T-helper 9 cell (primary cell): ENCODE results near the gene ACADVL.

Source experiments
- DNase-seq: peaks from one replicate; pipeline ENCODE4 v3.0.0-alpha.2; 2020

The ACADVL gene

DNA sequence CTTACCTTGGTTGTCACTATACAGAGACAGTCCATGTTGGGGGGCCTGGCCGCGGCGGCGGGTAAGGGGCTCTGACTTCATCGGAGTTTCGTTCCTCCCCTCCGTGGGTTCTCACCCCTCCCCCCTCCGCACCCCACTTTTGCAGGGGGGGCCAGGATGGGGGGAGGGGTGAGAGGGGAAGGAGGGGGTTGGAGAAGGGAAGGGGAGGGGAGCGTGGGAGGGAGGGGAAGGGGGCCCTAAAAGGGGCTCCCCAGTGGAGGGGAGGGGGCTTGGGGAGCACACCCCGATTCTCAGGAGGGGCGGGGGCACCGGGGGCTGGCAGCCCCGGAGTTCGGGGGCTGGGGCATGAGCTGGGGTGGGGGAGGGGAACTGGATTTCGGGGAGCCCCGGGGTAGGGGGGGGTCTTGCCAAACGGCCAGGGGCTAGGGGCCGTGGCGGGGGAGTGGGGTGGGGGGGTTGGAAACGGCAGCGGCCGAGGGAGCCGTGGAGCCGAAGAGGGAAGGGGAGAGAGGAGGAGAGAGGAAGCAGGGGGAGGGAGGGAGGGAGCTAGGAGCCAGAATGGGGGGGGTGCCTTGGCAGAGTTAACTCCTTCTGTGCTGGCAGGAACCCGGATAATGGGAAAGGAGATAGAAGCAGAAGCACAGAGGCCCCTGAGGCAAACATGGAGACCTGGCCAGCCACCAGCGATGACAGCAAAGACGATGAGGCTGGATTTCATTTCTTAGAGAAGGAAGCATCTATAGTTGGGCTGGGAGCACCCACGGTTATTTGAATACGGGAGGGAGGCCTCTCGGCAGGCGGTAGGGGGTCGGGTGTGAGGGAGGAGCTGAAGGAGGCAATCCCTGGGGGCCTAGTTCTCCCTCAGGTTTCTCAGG lies 2.4 kb upstream of the ACADVL start:
- DNase-seq: no peak

DNA sequence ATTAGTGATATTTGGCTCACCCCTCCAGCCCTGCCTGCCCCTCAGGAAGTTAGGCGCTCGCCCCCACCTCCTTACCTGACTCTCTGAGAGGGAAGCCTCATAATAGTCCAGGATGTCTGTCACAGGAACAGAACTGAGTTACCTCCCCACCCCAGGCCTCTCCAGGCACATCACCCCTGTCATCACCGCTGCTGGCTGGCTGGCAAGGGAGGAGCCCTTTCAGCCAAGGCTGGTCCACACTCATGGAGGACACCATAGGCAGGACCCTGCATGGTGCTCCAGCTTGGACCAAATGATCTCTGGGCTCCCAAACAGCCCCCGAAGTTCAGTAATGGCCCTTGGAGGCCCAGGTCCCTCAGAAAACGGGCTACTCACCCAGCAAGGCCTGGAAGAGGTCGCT lies 1.6 kb upstream of the ACADVL start:
- no peak for DNase-seq

DNA sequence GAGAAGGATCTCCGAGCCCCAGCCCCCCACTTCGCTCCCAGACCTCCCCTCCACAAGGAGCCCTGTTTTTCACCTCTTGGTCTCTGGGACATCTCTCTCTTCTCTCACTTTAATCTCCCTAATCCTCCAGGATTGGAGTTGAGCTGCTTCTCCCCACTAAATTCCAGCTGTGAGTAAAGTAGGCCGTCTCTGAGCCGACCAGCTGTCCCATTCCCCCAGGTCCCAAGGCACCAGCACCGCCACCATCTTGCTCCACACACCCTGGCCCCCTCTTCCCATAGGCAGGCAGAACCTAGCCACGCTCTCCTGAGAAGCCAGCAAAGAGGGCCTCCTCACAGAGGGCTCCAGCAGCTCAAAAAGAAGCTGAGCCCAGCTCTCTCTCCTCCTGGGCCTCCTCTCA lies 980 bp upstream of the ACADVL start:
- no peak for DNase-seq

DNA sequence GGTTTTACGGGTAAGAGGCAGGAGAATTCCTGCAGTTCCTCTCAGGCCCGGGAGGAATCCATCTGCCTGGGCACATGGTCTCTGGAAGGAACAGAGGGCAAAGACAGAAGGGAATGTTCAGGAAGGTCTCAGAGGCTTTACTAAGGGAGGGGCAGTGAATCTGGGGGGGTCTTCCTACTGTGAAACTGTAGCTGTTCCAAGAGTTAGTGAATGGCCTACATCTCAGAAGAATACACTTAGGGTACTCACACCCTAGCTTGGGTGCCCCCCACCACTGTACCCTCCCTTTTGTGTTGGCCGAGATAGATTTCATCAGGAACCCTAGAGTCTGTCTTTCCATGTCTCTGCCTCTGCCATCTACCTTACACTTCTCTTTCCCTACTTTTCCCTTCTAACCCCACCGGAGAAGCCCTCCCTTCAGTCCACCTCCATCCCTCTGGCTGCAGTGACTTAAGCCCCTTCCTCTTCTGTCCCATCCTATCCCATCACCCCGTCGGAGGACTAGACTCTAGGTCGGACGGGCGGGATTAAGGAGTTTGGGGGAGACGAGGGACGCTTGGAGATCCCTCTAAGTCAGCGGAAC lies 418 bp upstream of the ACADVL start:
- DNase-seq: no peak

DNA sequence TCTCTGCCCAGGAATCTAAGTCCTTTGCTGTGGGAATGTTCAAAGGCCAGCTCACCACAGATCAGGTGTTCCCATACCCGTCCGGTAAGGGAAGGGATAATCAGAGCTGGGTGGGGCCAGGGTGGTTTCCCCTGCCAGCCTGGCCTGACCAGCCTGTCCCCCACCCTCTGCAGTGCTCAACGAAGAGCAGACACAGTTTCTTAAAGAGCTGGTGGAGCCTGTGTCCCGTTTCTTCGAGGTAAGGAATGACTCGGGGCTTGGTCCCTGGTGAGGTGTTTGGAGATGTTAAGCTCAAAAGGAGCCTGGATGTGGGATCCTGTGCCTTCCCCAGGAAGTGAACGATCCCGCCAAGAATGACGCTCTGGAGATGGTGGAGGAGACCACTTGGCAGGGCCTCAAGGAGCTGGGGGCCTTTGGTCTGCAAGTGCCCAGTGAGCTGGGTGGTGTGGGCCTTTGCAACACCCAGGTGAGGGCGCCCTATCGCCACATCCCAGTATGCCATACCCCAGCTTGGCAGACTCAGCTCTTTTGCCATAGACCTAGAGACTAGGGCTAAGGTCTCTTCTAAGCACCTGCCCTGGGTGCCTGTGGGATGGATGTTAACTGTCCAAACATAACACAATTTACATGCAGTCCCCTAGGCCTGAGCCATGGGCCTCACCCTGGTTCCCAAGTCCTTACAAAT lies 997 bp downstream of the ACADVL start:
- peak; percentile 40 for DNase-seq

DNA sequence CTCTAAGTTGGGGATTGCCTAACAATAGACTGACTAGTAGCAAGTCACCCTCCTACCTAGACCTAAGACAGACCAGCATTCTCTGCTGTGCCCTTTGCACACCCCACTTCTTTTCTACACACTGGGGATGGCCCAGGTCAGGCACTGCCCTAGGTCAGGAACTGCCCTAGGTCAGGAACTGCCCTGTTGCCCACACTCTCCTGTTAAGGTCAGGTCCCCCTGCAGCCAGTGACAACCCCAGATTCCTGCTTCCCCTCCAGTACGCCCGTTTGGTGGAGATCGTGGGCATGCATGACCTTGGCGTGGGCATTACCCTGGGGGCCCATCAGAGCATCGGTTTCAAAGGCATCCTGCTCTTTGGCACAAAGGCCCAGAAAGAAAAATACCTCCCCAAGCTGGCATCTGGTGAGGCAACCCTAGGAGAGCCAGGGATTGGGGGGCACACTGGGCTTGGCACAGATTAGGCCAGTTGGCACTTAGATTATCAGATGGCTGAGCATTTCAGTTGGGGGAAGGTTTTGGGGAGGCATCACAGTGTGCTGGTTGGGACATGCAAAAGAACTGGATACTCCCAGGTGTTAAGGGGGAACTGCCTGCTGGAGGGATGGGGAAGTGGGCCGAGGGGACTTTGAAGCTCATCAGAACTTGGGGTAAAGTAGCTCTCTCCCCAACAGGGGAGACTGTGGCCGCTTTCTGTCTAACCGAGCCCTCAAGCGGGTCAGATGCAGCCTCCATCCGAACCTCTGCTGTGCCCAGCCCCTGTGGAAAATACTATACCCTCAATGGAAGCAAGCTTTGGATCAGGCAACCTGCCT lies 1.7 kb downstream of the ACADVL start:
- no peak for DNase-seq

DNA sequence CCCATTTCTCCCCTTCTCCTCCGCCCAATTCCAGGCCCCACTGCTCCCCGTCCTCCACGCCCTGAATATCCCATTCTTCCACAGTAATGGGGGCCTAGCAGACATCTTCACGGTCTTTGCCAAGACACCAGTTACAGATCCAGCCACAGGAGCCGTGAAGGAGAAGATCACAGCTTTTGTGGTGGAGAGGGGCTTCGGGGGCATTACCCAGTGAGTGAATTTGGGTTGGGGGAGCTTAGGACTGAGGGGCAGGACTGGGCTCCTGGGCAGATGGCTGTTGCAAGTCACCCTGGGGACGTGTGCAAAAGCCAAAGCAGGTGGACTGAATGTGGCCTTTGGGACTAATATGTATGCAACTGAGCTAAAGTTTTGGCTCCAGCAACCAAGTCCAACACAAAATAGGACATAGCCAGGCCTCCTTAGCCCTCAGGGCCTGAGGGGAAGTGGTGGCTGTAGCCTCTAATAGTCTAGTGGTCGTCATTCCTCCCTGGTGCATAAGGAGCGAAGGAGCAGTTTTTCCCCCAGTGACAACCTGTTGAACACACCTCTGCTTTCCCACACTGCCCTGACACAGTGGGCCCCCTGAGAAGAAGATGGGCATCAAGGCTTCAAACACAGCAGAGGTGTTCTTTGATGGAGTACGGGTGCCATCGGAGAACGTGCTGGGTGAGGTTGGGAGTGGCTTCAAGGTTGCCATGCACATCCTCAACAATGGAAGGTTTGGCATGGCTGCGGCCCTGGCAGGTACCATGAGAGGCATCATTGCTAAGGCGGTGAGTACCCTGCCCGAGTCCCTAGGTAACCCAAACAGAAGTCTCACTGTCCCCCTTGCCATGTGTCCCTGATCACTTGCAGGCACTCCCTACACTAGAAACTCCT lies 2.6 kb downstream of the ACADVL start:
- no peak for DNase-seq

DNA sequence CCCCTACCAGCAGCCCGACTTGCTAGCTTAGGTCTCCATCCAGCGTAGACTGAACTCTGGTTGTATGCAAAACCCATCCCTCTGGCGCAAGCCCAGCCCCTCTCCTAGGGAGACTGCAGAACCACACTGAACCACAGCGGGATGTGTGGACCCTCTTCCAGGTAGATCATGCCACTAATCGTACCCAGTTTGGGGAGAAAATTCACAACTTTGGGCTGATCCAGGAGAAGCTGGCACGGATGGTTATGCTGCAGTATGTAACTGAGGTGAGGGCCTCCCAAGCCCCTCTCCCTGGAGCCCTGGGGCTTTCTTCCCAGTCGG lies 3.2 kb downstream of the ACADVL start:
- DNase-seq: no peak

DNA sequence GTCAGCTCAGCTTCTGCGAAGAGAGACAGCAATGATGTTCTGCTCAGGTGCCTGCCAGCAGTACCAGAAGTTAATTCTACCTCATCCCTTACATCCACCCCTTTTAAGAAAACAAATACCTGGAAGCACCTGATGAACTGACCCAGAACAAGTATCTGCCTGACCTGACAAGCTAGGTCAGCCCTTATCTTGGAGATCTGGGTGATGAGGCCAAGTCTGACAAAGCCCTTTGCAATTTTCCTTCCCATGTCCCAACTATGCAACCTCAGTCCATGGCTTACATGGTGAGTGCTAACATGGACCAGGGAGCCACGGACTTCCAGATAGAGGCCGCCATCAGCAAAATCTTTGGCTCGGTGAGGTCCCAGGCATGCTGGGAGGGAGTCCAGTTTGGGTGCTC lies 3.6 kb downstream of the ACADVL start:
- no peak for DNase-seq

DNA sequence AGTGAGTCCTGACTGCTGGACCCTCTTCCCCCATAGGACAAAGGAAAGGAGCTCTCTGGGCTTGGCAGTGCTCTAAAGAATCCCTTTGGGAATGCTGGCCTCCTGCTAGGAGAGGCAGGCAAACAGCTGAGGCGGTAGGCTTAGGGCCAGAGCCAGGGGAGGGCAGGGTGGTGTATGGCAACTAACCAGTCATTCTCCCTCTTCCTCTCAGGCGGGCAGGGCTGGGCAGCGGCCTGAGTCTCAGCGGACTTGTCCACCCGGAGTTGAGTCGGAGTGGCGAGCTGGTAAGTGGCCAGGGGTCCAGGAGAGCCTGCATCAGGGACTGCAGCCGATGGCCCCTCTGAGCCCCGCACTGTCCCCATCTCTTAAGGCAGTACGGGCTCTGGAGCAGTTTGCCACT lies 4.4 kb downstream of the ACADVL start:
- DNase-seq: no peak

DNA sequence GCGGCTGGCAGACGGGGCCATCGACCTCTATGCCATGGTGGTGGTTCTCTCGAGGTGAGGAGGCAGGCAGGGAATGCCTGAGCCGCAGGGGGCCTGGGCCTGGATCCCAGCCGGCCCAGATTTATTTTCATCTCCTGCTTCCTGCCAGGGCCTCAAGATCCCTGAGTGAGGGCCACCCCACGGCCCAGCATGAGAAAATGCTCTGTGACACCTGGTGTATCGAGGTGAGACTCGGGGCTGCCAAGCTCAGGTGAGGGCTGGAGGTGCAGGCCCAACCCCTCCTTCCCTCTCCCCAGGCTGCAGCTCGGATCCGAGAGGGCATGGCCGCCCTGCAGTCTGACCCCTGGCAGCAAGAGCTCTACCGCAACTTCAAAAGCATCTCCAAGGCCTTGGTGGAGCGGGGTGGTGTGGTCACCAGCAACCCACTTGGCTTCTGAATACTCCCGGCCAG lies 4.9 kb downstream of the ACADVL start:
- DNase-seq: no peak

DNA sequence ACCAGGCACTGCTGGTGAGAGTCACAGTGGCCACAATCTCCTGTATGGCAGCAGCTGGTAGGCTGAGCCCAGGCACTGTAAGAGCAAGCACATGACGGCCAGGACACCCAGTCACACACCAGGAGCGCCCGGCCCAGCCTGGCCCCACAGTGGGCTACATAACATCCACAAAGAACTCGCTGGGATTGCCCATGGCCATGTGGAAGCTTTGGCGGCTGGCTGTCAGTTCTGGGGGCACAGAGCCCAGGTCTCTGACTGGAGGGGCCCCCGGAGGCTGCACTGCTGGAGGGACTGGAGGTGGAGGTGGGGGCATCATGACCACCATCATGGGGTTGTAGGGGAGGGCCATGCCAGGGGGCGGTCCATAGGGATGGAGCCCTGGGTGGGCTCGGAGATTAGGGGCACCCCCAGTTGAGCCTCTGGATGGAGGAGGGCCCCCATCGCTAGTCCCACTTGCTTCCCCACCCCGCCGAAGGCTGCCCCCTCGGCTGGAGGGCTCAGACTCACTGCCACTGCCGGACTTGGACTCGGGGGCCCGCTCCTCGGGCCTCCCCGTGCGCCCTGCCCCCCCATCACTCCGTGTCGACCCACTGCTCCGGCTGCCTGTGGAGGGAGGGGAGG lies 6.1 kb downstream of the ACADVL start:
- no peak for DNase-seq

DNA sequence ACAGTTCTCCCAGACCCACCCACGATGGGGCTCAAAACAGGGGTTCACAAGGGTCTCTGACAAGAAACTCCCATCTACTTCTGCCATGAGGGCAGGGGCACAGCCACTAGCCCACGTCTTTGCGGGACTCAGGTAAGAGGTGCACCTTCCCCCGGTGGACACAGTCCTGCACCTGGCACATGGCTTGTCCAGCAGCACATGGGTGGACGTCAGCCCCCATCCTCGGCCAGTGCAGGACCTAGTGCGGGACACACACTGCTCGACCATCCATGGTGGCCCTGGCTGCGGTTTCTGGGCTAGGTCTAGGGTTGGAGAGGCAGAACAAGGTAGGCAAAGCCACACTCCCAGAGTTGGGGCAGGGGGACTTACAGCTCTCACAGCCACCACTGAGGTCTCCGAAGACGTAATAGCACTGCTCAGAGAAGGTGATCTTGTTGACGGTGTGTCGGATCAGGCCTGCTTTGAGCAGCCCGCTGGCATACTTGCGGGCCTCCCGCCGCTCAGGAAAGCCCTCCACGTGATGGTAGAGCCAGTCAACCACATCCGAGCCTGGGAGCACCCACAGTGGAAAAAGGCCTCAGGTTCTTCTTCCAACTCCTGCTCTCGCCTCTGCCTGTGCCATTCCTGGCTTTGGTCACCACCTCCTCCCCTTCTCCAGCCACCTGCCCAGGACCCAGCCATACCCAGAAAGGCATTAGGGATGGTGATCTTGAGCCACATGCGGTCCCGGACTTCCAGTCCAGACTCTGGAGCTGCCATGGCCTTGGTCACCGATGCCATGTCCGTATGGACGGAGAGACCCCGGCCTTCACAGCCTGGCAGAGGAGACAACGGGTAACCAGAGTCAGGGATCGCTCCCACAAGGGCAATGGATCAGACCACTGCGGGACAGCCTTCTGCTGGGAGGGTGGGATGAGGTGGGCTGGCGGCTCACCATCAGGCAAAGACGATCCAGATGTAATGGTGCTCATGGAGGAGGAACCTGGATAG lies 7.3 kb downstream of the ACADVL start:
- no peak for DNase-seq

DNA sequence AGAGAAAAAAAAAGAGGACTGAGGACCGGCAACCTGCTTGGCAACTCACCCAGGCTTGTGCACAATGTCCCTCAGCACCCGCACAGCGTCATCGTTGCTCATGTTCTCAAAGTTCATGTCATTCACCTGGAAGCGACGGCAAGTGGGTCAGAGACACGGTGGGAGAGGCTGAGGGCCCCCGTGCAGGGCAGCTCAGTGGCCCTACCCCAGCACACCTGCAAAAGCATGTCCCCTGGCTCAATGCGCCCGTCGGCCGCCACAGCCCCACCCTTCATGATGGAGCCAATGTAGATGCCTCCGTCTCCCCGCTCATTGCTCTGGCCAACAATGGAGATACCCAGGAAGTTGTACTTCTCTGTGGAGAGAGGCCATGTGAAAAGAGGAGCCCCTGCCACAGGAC lies 9.2 kb downstream of the ACADVL start:
- no peak for DNase-seq

DNA sequence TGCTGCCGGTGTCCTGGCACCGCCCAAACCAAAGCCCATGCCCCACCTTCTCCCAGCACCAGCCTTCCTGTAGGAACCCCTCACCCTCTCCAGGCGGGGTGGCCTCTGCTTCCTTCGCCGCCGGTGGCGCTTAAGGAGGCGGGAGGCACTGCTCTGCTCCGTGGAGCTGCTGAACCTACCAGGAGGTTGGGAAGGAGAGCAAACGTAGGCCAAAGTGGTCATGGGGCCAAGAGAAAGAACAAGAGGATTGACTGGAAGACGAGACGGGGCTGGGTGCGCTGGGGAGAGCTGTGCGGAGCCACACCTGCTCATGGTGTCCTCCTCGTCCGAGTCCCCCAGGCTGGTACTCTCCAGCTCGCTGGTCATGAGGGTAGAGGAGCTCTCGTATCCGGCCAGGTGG lies 9.8 kb downstream of the ACADVL start:
- DNase-seq: no peak

DNA sequence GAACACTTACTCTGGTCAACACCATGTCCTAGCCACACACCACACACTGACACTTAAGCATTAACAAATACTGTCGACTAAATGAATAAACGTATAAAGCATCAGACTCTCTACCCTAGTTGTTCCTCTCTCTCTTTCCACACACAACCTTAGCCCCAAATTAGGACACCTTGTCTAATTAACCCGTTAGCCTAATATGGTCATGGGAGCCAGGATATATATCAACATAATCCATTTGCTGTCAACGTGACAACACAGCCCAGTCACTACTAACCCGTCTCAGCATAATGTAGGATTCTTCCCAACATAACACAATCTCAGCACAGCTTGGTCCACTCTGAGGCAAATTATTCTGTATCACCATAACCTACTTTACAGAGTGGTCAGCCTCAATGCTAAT lies 12.4 kb downstream of the ACADVL start:
- no peak for DNase-seq

DNA sequence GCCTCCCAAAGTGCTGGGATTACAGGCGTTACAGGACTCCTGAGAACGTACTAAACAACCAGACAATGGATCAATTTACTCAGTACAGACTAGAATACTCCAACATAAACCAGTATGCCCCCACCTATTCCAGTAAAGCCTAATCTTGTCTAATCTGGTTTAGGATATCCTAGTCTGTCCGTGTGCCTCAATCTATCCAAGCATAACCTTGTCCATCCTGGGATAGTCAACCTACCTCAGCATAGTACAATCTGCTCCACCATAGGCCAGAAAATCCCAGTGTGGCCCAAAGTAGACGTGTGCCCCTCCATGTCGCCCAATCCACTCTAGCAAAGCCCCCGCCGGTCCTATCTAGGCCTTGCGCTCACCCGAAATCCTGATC lies 14.0 kb downstream of the ACADVL start:
- no peak for DNase-seq

DNA sequence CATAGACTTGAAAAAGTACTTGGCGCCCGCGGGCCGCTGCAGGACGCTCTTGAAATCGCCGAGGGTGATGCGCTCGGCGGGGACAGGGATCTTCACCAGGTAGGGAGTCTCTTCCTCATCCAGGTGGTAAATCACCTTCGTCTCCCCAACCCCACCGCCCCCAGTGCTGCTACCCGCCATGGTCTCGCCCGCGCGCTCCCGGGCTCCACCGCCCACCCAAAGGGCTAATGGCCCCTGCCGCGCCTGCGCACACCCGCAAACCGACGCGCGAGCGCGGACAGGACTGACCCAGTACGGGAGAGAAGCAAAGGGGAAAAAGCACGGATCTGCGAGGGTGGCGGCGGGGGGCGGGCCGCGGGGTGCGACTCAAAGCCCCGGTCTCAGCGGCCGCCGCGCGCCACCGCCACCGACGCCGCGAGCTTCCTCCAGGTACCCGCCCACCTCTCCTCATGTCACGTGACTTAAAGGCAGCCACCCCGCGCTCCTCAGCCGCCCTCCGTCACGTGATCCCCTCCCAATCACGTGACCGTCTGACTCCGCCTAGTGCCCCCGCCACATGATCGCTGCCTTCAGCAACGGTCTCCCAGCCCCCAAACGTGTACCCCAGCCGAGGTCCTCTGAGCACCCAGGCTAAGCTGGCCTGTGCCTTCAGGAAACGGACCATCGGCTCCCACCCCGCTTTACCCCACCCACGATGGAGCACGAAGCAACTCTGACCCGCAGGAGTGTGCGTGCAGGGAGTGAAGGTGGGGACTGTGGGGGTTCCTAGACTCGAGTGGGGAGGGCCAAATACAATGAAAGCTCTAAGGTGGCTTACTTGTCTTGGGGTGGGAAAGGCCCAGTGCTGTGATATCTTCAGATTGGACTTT lies 14.6 kb downstream of the ACADVL start, which contains the start of gene DVL2:
DVL2 (minus strand) TSS at position 435 of the 869 bp plus-strand sequence; CDS start at position 180, 255 bp downstream.
- DNase-seq: peak; percentile 92
